Neuronal stem cell (in vitro differentiated cells): ENCODE measurements around the gene PRKG2.

Experiments used
- DNase-seq: peaks from one replicate; pipeline ENCODE4 v3.0.0-alpha.2; 2013; ENCODE audit warnings: low spot score
- H2AFZ ChIP-seq: one replicate; pipeline ENCODE4 v1.6.1; 2013; ENCODE audit warnings: mild to moderate bottlenecking, low read length, inconsistent platforms
- H2AK5ac ChIP-seq: 2 replicates; pipeline ENCODE4 v1.6.1; 2013; ENCODE audit warnings: low read depth, mild to moderate bottlenecking, inconsistent platforms, low read length, moderate library complexity, mixed read lengths
- H2BK120ac ChIP-seq: 2 replicates; pipeline ENCODE4 v1.6.1; 2013; ENCODE audit warnings: low read depth, mild to moderate bottlenecking, inconsistent platforms, low read length, moderate library complexity, mixed read lengths
- H2BK12ac ChIP-seq: one replicate; pipeline ENCODE4 v1.6.1; 2013; ENCODE audit warnings: low read length, inconsistent platforms
- H2BK15ac ChIP-seq: 2 replicates; pipeline ENCODE4 v1.6.1; 2013; ENCODE audit warnings: mild to moderate bottlenecking, low read length, inconsistent platforms, mixed read lengths
- H2BK5ac ChIP-seq: one replicate; pipeline ENCODE4 v1.6.1; 2013; ENCODE audit warnings: inconsistent platforms, mild to moderate bottlenecking, low read length, moderate library complexity
- H3K14ac ChIP-seq: one replicate; pipeline ENCODE4 v1.6.1; 2013; ENCODE audit warnings: low read length, inconsistent platforms
- H3K18ac ChIP-seq: 2 replicates; pipeline ENCODE4 v1.6.1; 2013; ENCODE audit warnings: low read length, inconsistent platforms
- H3K23ac ChIP-seq: 2 replicates; pipeline ENCODE4 v1.6.1; 2013; ENCODE audit warnings: low read depth, mild to moderate bottlenecking, mixed read lengths, low read length, inconsistent platforms; ENCODE audit not compliant: poor library complexity
- H3K27ac ChIP-seq: replicated peaks from 3 replicates; pipeline ENCODE4 v1.5.1; 2013; ENCODE audit warnings: low read length, inconsistent platforms
- H3K27me3 ChIP-seq, 3 experiments: 2 replicates each; pipeline ENCODE4 v1.6.1; 2013; ENCODE audit warnings: low read length in 3 of 3, mild to moderate bottlenecking in 2 of 3, inconsistent platforms in 1 of 3, low read depth in 1 of 3, mixed read lengths in 1 of 3, moderate library complexity in 1 of 3; ENCODE audit not compliant: control insufficient read depth in 3 of 3, insufficient read depth in 3 of 3
- H3K36me3 ChIP-seq, 2 donors: replicated peaks in 1 of 2; 2 replicates each; pipeline ENCODE4 v1.6.1; 2013; ENCODE audit warnings: low read length in 2 of 2; ENCODE audit not compliant: control insufficient read depth in 2 of 2, insufficient read depth in 2 of 2
- H3K4ac ChIP-seq: 2 replicates; pipeline ENCODE4 v1.6.1; 2013; ENCODE audit warnings: inconsistent platforms, mild to moderate bottlenecking, low read length, moderate library complexity
- H3K4me1 ChIP-seq, 2 donors: 1 replicate in 1 of 2; 2 replicates in 1 of 2; pipeline ENCODE4 v1.6.1; 2013; ENCODE audit warnings: low read length in 2 of 2, low read depth in 1 of 2; ENCODE audit not compliant: control insufficient read depth in 2 of 2, insufficient read depth in 1 of 2
- H3K4me2 ChIP-seq: one replicate; pipeline ENCODE4 v1.6.1; 2013; ENCODE audit warnings: mild to moderate bottlenecking, low read length, inconsistent platforms; ENCODE audit not compliant: insufficient read depth, poor library complexity, severe bottlenecking
- H3K4me3 ChIP-seq, 2 donors: 2 replicates each; pipeline ENCODE4 v1.5.1; 2013; ENCODE audit warnings: low read length in 2 of 2, mild to moderate bottlenecking in 2 of 2, inconsistent platforms in 1 of 2, moderate library complexity in 1 of 2
- H3K79me1 ChIP-seq: one replicate; pipeline ENCODE4 v1.6.1; 2013; ENCODE audit warnings: low read depth, mild to moderate bottlenecking, inconsistent platforms, low read length, moderate library complexity
- H3K9ac ChIP-seq: one replicate; pipeline ENCODE4 v1.6.1; 2013; ENCODE audit warnings: mild to moderate bottlenecking, low read depth, low read length, inconsistent platforms; ENCODE audit not compliant: poor library complexity
- H3K9me3 ChIP-seq, 2 donors: replicated peaks in 1 of 2; 2 replicates each; pipeline versions ENCODE3 to v1.6.1; 2013; ENCODE audit warnings: low read length in 2 of 2, mild to moderate bottlenecking in 2 of 2, inconsistent platforms in 1 of 2, low read depth in 1 of 2, mixed read lengths in 1 of 2, moderate library complexity in 1 of 2; ENCODE audit not compliant: control insufficient read depth in 2 of 2, insufficient read depth in 1 of 2
- H4K8ac ChIP-seq: one replicate; pipeline ENCODE4 v1.6.1; 2013; ENCODE audit warnings: low read depth, mild to moderate bottlenecking, inconsistent platforms, low read length, moderate library complexity
- H4K91ac ChIP-seq: one replicate; pipeline ENCODE4 v1.6.1; 2013; ENCODE audit warnings: low read length, low read depth, mild to moderate bottlenecking, inconsistent platforms; ENCODE audit not compliant: poor library complexity
- WGBS, 2 donors: extraction: QIAGEN DNeasy Blood & Tissue Kit; methylation state at CpG; one replicate each; pipeline ENCODE4 v1.1.7; 2013; ENCODE audit warnings: missing lambda C conversion rate in 2 of 2, mixed read lengths in 1 of 2; ENCODE audit not compliant: insufficient read length in 2 of 2, insufficient replicate concordance in 1 of 2; ENCODE audit errors: extremely low coverage in 2 of 2; 5-methylcytosine and 5-hydroxymethylcytosine counted together

The PRKG2 gene

GRCh38 chr4:81084029-81084428 is 131.0 kb downstream of the PRKG2 start:
- H3K27ac ChIP-seq = no peak overlapping the region
- H2BK5ac ChIP-seq = no peak overlapping the region

GRCh38 chr4:81081156-81081555 is 133.9 kb downstream of the PRKG2 start:
- no peak overlapping the region for H3K23ac ChIP-seq
- H3K14ac ChIP-seq = no peak overlapping the region
- H3K27ac ChIP-seq = no peak overlapping the region
- H2BK15ac ChIP-seq = no peak overlapping the region
- H3K4me3 ChIP-seq = no peak overlapping the region
- no peak for DNase-seq
- H2AK5ac ChIP-seq = no peak overlapping the region
- no peak overlapping the region for H4K8ac ChIP-seq
- no peak overlapping the region for H2BK5ac ChIP-seq
- no peaks in the 10 kb centered on the region for H3K36me3 ChIP-seq
- H3K9me3 ChIP-seq = peaks cover 0 to 1% of the 10 kb centered on the region in 2 donors
- H3K27me3 ChIP-seq = no peaks in the 10 kb centered on the region
- H3K4me2 ChIP-seq = no peak overlapping the region
- no peak overlapping the region for H4K91ac ChIP-seq
- H2AFZ ChIP-seq = no peak overlapping the region
- H3K9ac ChIP-seq = no peak overlapping the region
- no peak overlapping the region for H2BK12ac ChIP-seq
- H3K79me1 ChIP-seq = no peaks in the 10 kb centered on the region
- H3K4me1 ChIP-seq = no peaks in the 10 kb centered on the region
- H2BK120ac ChIP-seq = no peak overlapping the region
- H3K18ac ChIP-seq = no peak overlapping the region
- H3K4ac ChIP-seq = no peak overlapping the region
- WGBS, 2 donors = no CpG with 5 or more reads among the region's 5 CpGs

More at GRCh38 chr4:81084029-81084428, 131.0 kb downstream of the PRKG2 start:
- Histone ChIP-seq H3K23ac (no peak overlapping the region), H3K14ac (no peak overlapping the region), H4K8ac (no peak overlapping the region), H2BK15ac (no peak overlapping the region), H3K79me1 (no peaks in the 10 kb centered on the region), H2AFZ (no peak overlapping the region), H3K9ac (no peak overlapping the region), H3K4me1 (no peaks in the 10 kb centered on the region), H3K4me3 (no peak overlapping the region), H3K4ac (no peak overlapping the region), H2BK120ac (no peak overlapping the region), H2AK5ac (no peak overlapping the region), H4K91ac (no peak overlapping the region), H3K4me2 (no peak overlapping the region), H3K36me3 (no peaks in the 10 kb centered on the region), H3K27me3 (no peaks in the 10 kb centered on the region), H2BK12ac (no peak overlapping the region), H3K9me3 (no peaks in the 10 kb centered on the region), H3K18ac (no peak overlapping the region)
- DNase-seq = no peak

- no peak overlapping the region for H2BK15ac ChIP-seq
- H2AFZ ChIP-seq = no peak overlapping the region
- H3K14ac ChIP-seq = no peak overlapping the region
- no peak overlapping the region for H2AK5ac ChIP-seq
- H3K27me3 ChIP-seq = no peaks in the 10 kb centered on the region
- H3K23ac ChIP-seq = no peak overlapping the region
- DNase-seq = no peak
- no peak overlapping the region for H3K4me2 ChIP-seq
- no peak overlapping the region for H2BK5ac ChIP-seq
- no peak overlapping the region for H3K18ac ChIP-seq
- H3K4me3 ChIP-seq = no peak overlapping the region
- no peak overlapping the region for H2BK12ac ChIP-seq
- no peak overlapping the region for H2BK120ac ChIP-seq
- no peak overlapping the region for H4K91ac ChIP-seq
- no peak overlapping the region for H3K9ac ChIP-seq
- no peaks in the 10 kb centered on the region for H3K79me1 ChIP-seq
- no peaks in the 10 kb centered on the region for H3K9me3 ChIP-seq
- no peak overlapping the region for H4K8ac ChIP-seq
- no peak overlapping the region for H3K27ac ChIP-seq
- H3K4me1 ChIP-seq = no peaks in the 10 kb centered on the region
- no peak overlapping the region for H3K4ac ChIP-seq
- no peaks in the 10 kb centered on the region for H3K36me3 ChIP-seq
- WGBS, 2 donors = no CpG with 5 or more reads among the region's 2 CpGs
These were observed 144.0 kb downstream of the PRKG2 start for GRCh38 chr4:81071013-81071412.

GRCh38 chr4:81069706-81070331 is 145.2 kb downstream of the PRKG2 start:
- no peaks in the 10 kb centered on the region for H3K27me3 ChIP-seq
- no CpG with 5 or more reads among the region's 6 CpGs for WGBS, 2 donors
- DNase-seq = peak; percentile 90

More at GRCh38 chr4:81069706-81070331, 145.2 kb downstream of the PRKG2 start:
- no peak overlapping the region for H4K8ac ChIP-seq
- no peak overlapping the region for H2AK5ac ChIP-seq
- H3K4me1 ChIP-seq = no peaks in the 10 kb centered on the region
- H3K4me3 ChIP-seq = no peak overlapping the region
- H3K4ac ChIP-seq = no peak overlapping the region
- H3K4me2 ChIP-seq = no peak overlapping the region
- no peak overlapping the region for H3K18ac ChIP-seq
- no peaks in the 10 kb centered on the region for H3K9me3 ChIP-seq
- H3K14ac ChIP-seq = no peak overlapping the region
- H3K9ac ChIP-seq = no peak overlapping the region
- H4K91ac ChIP-seq = no peak overlapping the region
- no peak overlapping the region for H2BK120ac ChIP-seq
- no peaks in the 10 kb centered on the region for H3K36me3 ChIP-seq
- H2BK5ac ChIP-seq = no peak overlapping the region
- H2BK12ac ChIP-seq = no peak overlapping the region
- H2AFZ ChIP-seq = no peak overlapping the region
- no peak overlapping the region for H3K23ac ChIP-seq
- H2BK15ac ChIP-seq = no peak overlapping the region
- H3K27ac ChIP-seq = no peak overlapping the region
- no peaks in the 10 kb centered on the region for H3K79me1 ChIP-seq
